HG02798 (cell line): ENCODE data around the gene NFAT5.

Experiments used
- ATAC-seq: cut with Tn5 transposase; IDR thresholded peaks from one replicate; pipeline ENCODE4 v1.9.1; 2021; ENCODE audit warnings: mild to moderate bottlenecking; ENCODE audit not compliant: unreplicated experiment, poor library complexity

NFAT5 gene

DNA sequence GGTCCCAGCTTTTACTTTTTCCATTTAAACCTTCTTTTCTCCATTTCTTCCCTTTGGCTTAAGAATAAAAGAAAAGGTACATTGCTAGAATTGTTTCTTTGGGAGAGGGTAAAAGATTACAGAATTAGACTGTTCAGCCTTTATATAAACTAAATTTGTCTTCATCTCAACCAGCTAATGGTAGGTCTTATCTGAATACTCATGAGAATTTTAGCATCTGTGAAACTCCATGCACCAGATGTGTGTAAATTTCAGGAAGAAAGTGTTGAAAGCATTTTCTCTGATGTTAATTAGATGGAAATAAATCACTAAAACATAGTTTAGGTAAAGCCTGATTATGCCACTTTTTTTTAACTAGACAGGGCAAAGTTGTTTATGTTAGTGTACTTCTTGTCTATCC is 135.7 kb downstream of the NFAT5 start:
- no peak for ATAC-seq

- ATAC-seq = no peak
These were observed 136.1 kb downstream of the NFAT5 start for GRCh38 chr16:69701866-69702265.

DNA sequence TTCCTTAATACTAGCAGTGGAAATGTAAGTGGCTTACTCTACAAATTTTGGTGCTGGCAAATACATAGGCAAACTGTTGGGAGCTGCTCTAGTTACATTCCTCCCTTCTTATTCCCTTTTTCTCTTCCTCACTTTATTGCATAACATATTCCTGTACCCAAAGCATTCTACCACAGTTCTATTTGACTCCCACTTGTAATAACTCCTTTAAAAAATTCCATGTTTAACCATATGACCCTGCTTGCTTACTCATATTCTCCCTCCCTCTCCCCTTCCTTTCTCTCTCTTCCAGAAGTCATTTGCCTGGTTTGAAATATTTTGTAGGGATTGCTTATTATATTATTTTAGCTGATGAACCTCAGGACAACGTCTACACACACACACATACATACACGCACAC is 137.9 kb downstream of the NFAT5 start:
- no peak for ATAC-seq

DNA sequence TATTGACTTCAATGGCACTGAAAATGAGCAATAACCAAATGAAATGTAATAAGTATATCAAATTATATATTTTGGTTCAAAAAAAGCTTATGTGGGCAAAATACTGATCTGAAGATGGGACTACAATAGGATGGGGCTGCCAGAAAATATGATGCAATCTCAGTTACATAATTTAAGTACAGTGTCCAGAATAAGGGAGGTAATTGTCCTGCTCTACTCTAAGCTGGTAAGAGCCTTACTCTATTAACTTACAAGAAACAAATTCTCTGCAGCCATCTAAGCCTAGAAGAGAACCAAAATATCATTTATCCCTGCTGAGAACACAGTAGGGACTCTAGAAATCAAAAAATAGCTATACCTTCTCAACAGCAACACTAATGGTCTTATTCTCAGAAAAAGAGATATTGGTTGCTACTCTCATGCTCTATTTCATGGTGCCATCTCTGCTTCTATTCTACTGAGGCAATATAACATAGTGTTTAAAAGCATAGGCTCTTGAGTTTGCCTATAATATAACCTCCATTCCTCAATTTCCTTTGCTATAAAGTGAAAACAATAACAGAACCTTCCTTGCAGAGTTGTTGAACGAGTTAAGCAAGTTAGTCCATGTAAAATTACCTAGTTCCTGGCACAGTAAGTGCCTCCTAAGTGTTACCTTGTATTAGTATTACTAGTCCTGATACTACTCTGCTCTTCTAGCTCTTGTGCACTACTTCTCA is 140.6 kb downstream of the NFAT5 start:
- no peak for ATAC-seq

- ATAC-seq = no peak
These were observed 141.2 kb downstream of the NFAT5 start for GRCh38 chr16:69706975-69707340.

- ATAC-seq = no peak
These were observed 142.3 kb downstream of the NFAT5 start for GRCh38 chr16:69707920-69708683.

- no peak for ATAC-seq
These were observed 143.8 kb downstream of the NFAT5 start for GRCh38 chr16:69709456-69710084.

GRCh38 chr16:69711115-69711740 is 145.5 kb downstream of the NFAT5 start:
- ATAC-seq = no peak

DNA sequence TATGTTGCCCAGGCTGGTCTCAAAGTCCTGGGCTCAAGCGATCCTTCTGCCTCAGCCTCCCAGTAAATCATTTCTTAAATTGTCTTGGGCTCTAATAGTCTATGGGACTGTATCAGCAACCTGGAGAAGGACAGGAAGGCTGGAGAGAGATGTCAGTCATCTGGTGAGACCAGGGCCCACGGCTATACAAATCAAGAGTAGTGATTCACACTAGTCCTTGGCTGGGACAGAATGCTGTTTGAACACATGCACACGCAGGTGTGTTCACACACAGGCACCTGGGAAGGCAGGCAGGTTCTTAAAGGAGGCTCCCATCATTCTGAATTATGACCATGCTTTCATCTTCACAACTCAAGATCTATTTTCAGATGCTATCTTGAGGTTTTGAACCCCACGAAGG is 146.5 kb downstream of the NFAT5 start:
- no peak for ATAC-seq

- no peak for ATAC-seq
These were observed 147.3 kb downstream of the NFAT5 start for GRCh38 chr16:69712914-69713581.

- ATAC-seq = no peak
These were observed 151.3 kb downstream of the NFAT5 start for GRCh38 chr16:69717066-69717465.

- no peak for ATAC-seq
These were observed 152.5 kb downstream of the NFAT5 start for GRCh38 chr16:69718111-69718764.

DNA sequence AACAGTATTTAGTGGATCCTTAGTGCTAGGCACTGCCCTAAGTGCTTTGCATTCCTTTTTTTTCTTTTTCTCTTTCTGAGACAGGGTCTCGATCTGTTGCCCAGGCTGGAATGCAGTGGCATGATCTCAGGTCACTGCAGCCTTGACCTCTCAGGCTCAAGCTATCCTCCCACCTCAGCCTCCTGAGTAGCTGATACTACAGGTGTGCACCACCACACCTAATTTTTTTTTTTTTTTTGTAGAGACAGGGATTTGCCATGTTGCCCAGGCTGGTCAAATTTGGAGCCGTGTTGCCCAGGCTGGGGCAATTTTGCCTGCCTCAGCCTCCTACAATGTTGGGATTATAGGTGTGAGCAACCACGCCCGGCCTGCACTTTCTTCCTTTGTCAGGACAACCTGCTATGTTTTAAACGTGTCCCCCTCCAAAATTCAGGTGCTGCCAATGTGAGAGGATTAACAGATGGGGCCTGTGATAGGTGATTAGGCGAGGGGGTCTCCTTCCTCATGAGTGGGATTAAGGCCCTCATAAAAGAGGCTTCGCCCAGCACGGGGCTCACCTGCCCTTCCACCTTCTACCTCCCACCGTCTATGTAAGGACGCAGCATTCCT is 155.2 kb downstream of the NFAT5 start:
- no peak for ATAC-seq

DNA sequence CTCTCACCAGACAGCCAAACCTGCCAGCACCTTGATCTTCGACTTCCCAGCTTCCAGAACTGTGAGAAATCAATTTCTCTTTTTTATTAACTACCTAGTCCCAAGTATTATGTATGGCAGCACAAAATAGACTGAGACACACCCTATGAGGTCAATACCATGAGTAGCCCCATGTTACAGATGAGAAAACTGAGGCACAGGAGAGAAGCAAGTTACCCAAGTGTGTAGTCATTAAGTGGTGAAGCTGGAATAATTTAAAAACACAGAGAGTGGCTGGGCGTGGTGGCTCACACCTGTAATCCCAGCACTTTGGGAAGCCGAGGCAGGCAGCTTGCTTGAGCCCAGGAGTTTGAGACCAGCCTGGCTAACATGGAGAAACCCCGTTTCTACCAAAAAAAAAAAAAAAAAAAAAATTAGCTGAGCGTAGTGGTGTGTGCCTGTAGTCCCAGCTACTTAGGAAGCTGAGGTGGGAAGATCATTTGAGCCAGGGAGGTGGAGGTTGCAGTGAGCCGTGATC is 155.7 kb downstream of the NFAT5 start:
- ATAC-seq = no peak

DNA sequence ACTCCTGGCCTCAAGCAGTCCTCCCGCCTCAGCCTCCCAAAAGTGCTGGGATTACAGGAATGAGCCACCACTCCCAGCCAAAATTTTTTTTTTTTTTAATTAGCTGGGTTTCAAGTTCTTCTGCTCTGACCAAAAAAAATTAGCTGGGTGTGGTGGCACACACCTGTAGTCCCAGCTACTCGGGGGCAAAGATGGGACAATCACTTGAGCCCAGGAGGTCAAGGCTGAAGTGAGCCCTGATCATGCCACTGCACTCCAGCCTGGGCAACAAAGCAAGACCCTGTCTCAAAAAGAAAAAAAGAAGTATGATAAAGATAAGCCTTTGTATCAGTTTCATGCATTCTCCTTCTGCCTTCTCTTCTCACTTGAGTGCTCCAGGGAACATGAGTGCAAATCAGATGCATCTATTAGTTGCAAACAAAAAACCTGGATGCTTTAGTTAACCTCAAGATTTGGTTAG is 158.7 kb downstream of the NFAT5 start:
- no peak for ATAC-seq

- no peak for ATAC-seq
These were observed 159.3 kb downstream of the NFAT5 start for GRCh38 chr16:69724981-69725479.

GRCh38 chr16:69725480-69726312 is 159.9 kb downstream of the NFAT5 start:
- no peak for ATAC-seq
